ENCODE data around the gene STARD7. TPM values are rescaled to one million over a fixed set of nuclear protein-coding genes. Genes with fewer than 3 reads are reported as not detected.

The STARD7 gene
- total and polyA plus RNA-seq, 2 of the 13 experiments (the other 11 are each of a cell fraction or from before 2014, with no cell fraction given): 88.2 to 300 TPM

DNA sequence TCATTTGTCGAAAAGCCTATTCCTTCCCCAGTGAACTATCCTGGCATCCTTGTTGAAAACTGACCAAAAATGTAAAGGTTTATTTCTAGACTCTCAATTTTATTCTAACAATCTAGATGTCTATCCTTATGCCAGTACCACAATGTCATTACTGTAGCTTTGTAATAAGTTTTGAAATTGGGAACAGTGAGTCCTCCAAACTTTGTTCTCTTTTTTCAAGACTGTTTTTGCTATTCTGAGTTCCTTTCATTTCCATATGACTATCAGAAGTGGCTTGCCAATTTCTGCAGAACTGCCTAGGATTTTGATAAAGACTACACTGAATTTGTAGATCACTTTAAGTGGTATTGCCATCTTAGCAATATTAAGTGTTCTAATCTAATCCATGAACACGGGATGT lies 9.7 kb downstream of the STARD7 start (continued):
- TF ChIP-seq ZNF615 (CRISPR knock-in tag; IDR thresholded peaks at IDR 0.05; ENCODE audit: borderline replicate concordance) (no peak), ZNF792 (CRISPR knock-in tag; IDR thresholded peaks at IDR 0.05) (no peak), PAX8 (CRISPR knock-in tag; IDR thresholded peaks at IDR 0.05; ENCODE audit: borderline replicate concordance) (no peak), AHR (CRISPR knock-in tag; IDR thresholded peaks at IDR 0.05) (no peak)
- TF ChIP-seq, protein P1, sequence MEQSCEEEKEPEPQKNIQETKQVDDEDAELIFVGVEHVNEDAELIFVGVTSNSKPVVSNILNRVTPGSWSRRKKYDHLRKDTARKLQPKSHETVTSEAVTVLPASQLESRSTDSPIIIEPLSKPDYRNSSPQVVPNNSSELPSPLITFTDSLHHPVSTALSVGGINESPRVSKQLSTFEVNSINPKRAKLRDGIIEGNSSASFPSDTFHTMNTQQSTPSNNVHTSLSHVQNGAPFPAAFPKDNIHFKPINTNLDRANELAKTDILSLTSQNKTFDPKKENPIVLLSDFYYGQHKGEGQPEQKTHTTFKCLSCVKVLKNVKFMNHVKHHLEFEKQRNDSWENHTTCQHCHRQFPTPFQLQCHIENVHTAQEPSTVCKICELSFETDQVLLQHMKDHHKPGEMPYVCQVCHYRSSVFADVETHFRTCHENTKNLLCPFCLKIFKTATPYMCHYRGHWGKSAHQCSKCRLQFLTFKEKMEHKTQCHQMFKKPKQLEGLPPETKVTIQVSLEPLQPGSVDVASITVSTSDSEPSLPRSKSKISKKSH (CRISPR knock-in tag; IDR thresholded peaks at IDR 0.05; ENCODE audit: borderline replicate concordance): no peak

DNA sequence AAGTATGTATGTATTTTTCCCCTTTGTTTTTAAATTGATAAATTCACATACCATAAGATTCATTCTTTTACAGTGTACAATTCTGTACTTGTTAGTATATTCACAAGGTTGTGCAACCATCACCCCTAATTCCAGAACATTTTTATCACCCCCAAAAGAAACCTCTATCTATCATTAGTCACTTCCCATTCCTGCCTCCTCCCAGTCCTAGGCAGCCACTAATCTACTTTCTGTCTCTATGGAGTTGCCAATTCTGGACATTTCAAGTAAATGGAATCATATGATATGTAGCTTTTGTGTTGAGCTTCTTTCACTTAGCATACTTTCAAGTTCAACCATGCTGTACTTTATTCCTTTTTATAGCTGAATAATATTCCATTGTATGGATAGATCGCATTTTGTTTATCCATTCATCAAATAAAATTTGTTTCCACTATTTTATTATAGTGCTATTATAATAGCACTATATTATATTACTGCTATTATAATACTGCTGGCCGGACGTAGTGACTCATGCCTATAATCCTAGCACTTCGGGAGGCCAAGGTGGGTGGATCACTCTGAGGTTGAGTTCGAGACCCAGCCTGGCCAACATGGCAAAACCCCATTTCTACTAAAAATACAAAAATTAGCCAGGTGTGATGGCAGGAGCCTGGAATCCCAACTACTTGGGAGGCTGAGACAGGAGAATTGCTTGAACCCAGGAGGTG lies 10.9 kb downstream of the STARD7 start:
- Histone ChIP-seq H3K4me3 (replicated peaks in 1 of 3; ENCODE audit: insufficient read depth in 1 of 3, low read depth in 2 of 3, low read length in 3 of 3) (no peak overlapping the region), H4K20me1 (ENCODE audit: insufficient read depth, low read length) (peaks cover 63% of the 10 kb centered on the region), H3K4me1 (ENCODE audit: insufficient read depth, low read length) (peaks cover 50% of the 10 kb centered on the region), H3K79me2 (ENCODE audit: insufficient read depth, low read length) (peaks cover 87% of the 10 kb centered on the region), H3K36me3 (replicated peaks in 1 of 2; ENCODE audit: control insufficient read depth in 1 of 2, insufficient read depth in 2 of 2, low read length in 2 of 2) (peaks cover 16 to 30% of the 10 kb centered on the region in 2 experiments), H3K27ac (ENCODE audit: extremely low read length, insufficient read depth, low read length) (no peak overlapping the region), H3K4me2 (ENCODE audit: low read depth, low read length) (no peak overlapping the region), H3K9me3 (ENCODE audit: low read length) (no peaks in the 10 kb centered on the region), H2AFZ (ENCODE audit: low read length) (no peak overlapping the region), H3K27me3 (ENCODE audit: control insufficient read depth in 1 of 2, insufficient read depth in 2 of 2, low read length in 2 of 2) (no peaks in the 10 kb centered on the region), H3K9ac (ENCODE audit: insufficient read depth, low read depth, low read length) (no peak overlapping the region)
- 98% methylated on average over 5 of the region's 5 CpGs for WGBS (ENCODE audit: low lambda C conversion rate)
- BruUV-seq (replicated peaks): no TSS peak
- in situ Hi-C loops (cut with HindIII; ENCODE audit: extremely low pct_ligation_motif_present, low pct_unique_long_range_greater_than_20kb) (no loop called here), intact Hi-C loops (cut with micrococcal nuclease; ENCODE audit: unreplicated experiment) (no loop called here)
- no peak for TF ChIP-seq NAIF1 (CRISPR knock-in tag; IDR thresholded peaks at IDR 0.05; ENCODE audit: borderline replicate concordance)
- TF ChIP-seq, protein P2, sequence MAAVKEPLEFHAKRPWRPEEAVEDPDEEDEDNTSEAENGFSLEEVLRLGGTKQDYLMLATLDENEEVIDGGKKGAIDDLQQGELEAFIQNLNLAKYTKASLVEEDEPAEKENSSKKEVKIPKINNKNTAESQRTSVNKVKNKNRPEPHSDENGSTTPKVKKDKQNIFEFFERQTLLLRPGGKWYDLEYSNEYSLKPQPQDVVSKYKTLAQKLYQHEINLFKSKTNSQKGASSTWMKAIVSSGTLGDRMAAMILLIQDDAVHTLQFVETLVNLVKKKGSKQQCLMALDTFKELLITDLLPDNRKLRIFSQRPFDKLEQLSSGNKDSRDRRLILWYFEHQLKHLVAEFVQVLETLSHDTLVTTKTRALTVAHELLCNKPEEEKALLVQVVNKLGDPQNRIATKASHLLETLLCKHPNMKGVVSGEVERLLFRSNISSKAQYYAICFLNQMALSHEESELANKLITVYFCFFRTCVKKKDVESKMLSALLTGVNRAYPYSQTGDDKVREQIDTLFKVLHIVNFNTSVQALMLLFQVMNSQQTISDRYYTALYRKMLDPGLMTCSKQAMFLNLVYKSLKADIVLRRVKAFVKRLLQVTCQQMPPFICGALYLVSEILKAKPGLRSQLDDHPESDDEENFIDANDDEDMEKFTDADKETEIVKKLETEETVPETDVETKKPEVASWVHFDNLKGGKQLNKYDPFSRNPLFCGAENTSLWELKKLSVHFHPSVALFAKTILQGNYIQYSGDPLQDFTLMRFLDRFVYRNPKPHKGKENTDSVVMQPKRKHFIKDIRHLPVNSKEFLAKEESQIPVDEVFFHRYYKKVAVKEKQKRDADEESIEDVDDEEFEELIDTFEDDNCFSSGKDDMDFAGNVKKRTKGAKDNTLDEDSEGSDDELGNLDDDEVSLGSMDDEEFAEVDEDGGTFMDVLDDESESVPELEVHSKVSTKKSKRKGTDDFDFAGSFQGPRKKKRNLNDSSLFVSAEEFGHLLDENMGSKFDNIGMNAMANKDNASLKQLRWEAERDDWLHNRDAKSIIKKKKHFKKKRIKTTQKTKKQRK (IDR thresholded peaks at IDR 0.05; ENCODE audit: low read length): no peak
- TF ChIP-seq SIN3A (IDR thresholded peaks at IDR 0.05; ENCODE audit: borderline replicate concordance, low read depth, low read length): no peak
- TF ChIP-seq ARNTL (CRISPR knock-in tag; IDR thresholded peaks at IDR 0.05): no peak
- no peak for TF ChIP-seq ZNF878 (CRISPR knock-in tag; IDR thresholded peaks at IDR 0.05)
- no peak for TF ChIP-seq ZNF20 (CRISPR knock-in tag; IDR thresholded peaks at IDR 0.05)
- TF ChIP-seq CEBPG (CRISPR knock-in tag; IDR thresholded peaks at IDR 0.05): no peak
- TF ChIP-seq ZNF672 (CRISPR knock-in tag; IDR thresholded peaks at IDR 0.05): no peak
- no peak for TF ChIP-seq ZNF468 (CRISPR knock-in tag; IDR thresholded peaks at IDR 0.05)
- no peak for TF ChIP-seq GTF3A (CRISPR knock-in tag; conservative IDR thresholded peaks at IDR 0.05)
- no peak for TF ChIP-seq ZFP62 (CRISPR knock-in tag; IDR thresholded peaks at IDR 0.05)
- ATAC-seq (no peak), FAIRE-seq (no peak), DNase-seq (ENCODE audit: low spot score) (no peak)
- ChIA-PET CTCF (ENCODE audit: low intra/inter-chr PET ratio, low total read pairs) (no interaction called here), POLR2A (interaction anchor here (1.0 kb wide), 1 partner anchor 10 kb away, joined by 6 read pairs; no protein-coding TSS in a partner anchor)
